ENCODE results near the gene TMEM117. TPM values are rescaled to one million over a fixed set of nuclear protein-coding genes. Genes with fewer than 3 reads are reported as not detected.

Gene TMEM117
- total and polyA plus RNA-seq, 10 of the 15 experiments (the other 5 are each of a cell fraction or from before 2014, with no cell fraction given): 3.1 to 8.2 (median 6.1) TPM

GRCh38 chr12:43856972-43857371 is 21.1 kb downstream of the TMEM117 start:
- in situ Hi-C loops (cut with MboI): no loop called here
- no TSS peak for BruUV-seq (replicated peaks)
- no peaks in the 10 kb centered on the region; the same call in 1 of the 2 replicates for H3K4me1 ChIP-seq (ENCODE audit: control insufficient read depth, insufficient read depth, low read length)
- H4K20me1 ChIP-seq (ENCODE audit: control insufficient read depth, insufficient read depth): no peaks in the 10 kb centered on the region
- FAIRE-seq: no peak
- POLR2A ChIA-PET: interaction anchor here (1.1 kb wide), 1 partner anchor 30 kb away, joined by 3 read pairs; no protein-coding TSS in a partner anchor
- TF ChIP-seq SMAD5 (IDR thresholded peaks at IDR 0.05; ENCODE audit: low read depth): no peak
- TF ChIP-seq RAD21 (IDR thresholded peaks at IDR 0.05; ENCODE audit: insufficient read depth, low read depth, low read length): no peak
- TF ChIP-seq ZNF274 (IDR thresholded peaks at IDR 0.05; ENCODE audit: insufficient read depth, insufficient read length): no peak
- no peak for TF ChIP-seq ETV6 (conservative IDR thresholded peaks at IDR 0.05 in 1 of 2, IDR thresholded peaks at IDR 0.05 in 1 of 2; ENCODE audit: borderline replicate concordance in 1 of 2, low read depth in 1 of 2)
- peak; percentile 19; the same call in 1 of the 2 replicates for TF ChIP-seq ZNF384 (IDR thresholded peaks at IDR 0.05; ENCODE audit: borderline replicate concordance, low read depth, low read length)
- TF ChIP-seq RUNX3 (IDR thresholded peaks at IDR 0.05; ENCODE audit: low read length): no peak
- TF ChIP-seq MTA2 (IDR thresholded peaks at IDR 0.05; ENCODE audit: low read depth): 0 out of 2 replicates have a peak, but pooled peaks have one; percentile 24
- H3K36me3 ChIP-seq (ENCODE audit: control insufficient read depth in 2 of 2, insufficient read depth in 2 of 2, low read length in 1 of 2): no peaks in the 10 kb centered on the region
- 75% methylated on average over 2 of the region's 2 CpGs for WGBS (ENCODE audit: insufficient coverage, insufficient replicate concordance, low lambda C conversion rate, missing lambda C conversion rate)
- H3K27me3 ChIP-seq (replicated peaks in 1 of 2; ENCODE audit: control insufficient read depth in 2 of 2, insufficient read depth in 2 of 2, low read length in 1 of 2): no peaks in the 10 kb centered on the region
- H3K9ac ChIP-seq (ENCODE audit: control insufficient read depth, insufficient read depth, low read length): no peak overlapping the region
- no peak for ATAC-seq
- no peaks in the 10 kb centered on the region for H3K79me2 ChIP-seq (ENCODE audit: control insufficient read depth, insufficient read depth, low read length)
- no peak overlapping the region for H3K27ac ChIP-seq (ENCODE audit: control insufficient read depth, insufficient read depth)
- CTCF ChIA-PET: interaction anchor here (0.8 kb wide), 1 partner anchor 26 kb away, joined by 3 read pairs; no protein-coding TSS in a partner anchor
- RAD21 ChIA-PET (ENCODE audit: unreplicated experiment): no interaction called here
- no peak overlapping the region for H2AFZ ChIP-seq (ENCODE audit: control insufficient read depth, low read depth, low read length)
- H3K4me3 ChIP-seq: no peak overlapping the region
- SMC1A ChIA-PET (ENCODE audit: uncharacterized antibody, unreplicated experiment): interaction anchor here (0.6 to 1.0 kb wide), 3 partner anchors 10 to 161 kb away, joined by 3 to 4 read pairs (median 3); no protein-coding TSS in a partner anchor
- intact Hi-C loops (cut with micrococcal nuclease; ENCODE audit: unreplicated experiment): no loop called here
- DNase-seq (ENCODE audit: low read depth, low spot score): no peak
- no peaks in the 10 kb centered on the region for H3K9me3 ChIP-seq (replicated peaks; ENCODE audit: control insufficient read depth, insufficient read depth, low read length)
- H3K4me2 ChIP-seq (ENCODE audit: control insufficient read depth, insufficient read depth): no peak overlapping the region

- no peak for TF ChIP-seq E2F8 (IDR thresholded peaks at IDR 0.05; ENCODE audit: low read depth, partially characterized antibody)
- TF ChIP-seq SP1 (IDR thresholded peaks at IDR 0.05; ENCODE audit: low read depth, low read length): no peak
- no peak for TF ChIP-seq MTA2 (IDR thresholded peaks at IDR 0.05; ENCODE audit: low read depth)
- TF ChIP-seq HDAC6 (IDR thresholded peaks at IDR 0.05; ENCODE audit: unreplicated experiment): no peak
- TF ChIP-seq IKZF1 (conservative IDR thresholded peaks at IDR 0.05): no peak
- no peak for TF ChIP-seq FOS (IDR thresholded peaks at IDR 0.05; ENCODE audit: borderline replicate concordance, extremely low read depth, insufficient read length)
- TF ChIP-seq CBX3 (IDR thresholded peaks at IDR 0.05; ENCODE audit: borderline replicate concordance, low read depth): no peak
- TF ChIP-seq SIX5 (IDR thresholded peaks at IDR 0.05; ENCODE audit: low read depth, low read length, severe bottlenecking): no peak
- no peak for TF ChIP-seq NFXL1 (IDR thresholded peaks at IDR 0.05; ENCODE audit: borderline replicate concordance)
- Histone ChIP-seq H3K4me2 (ENCODE audit: control insufficient read depth, insufficient read depth) (no peak overlapping the region), H2AFZ (ENCODE audit: control insufficient read depth, low read depth, low read length) (no peak overlapping the region), H3K27me3 (replicated peaks in 1 of 2; ENCODE audit: control insufficient read depth in 2 of 2, insufficient read depth in 2 of 2, low read length in 1 of 2) (no peaks in the 10 kb centered on the region), H3K4me1 (ENCODE audit: control insufficient read depth, insufficient read depth, low read length) (no peaks in the 10 kb centered on the region; the same call in 1 of the 2 replicates), H3K9me3 (replicated peaks; ENCODE audit: control insufficient read depth, insufficient read depth, low read length) (no peaks in the 10 kb centered on the region), H3K79me2 (ENCODE audit: control insufficient read depth, insufficient read depth, low read length) (no peaks in the 10 kb centered on the region), H4K20me1 (ENCODE audit: control insufficient read depth, insufficient read depth) (no peaks in the 10 kb centered on the region), H3K36me3 (ENCODE audit: control insufficient read depth in 2 of 2, insufficient read depth in 2 of 2, low read length in 1 of 2) (no peaks in the 10 kb centered on the region), H3K27ac (ENCODE audit: control insufficient read depth, insufficient read depth) (no peak overlapping the region), H3K9ac (ENCODE audit: control insufficient read depth, insufficient read depth, low read length) (no peak overlapping the region), H3K4me3 (no peak overlapping the region)
- ChIA-PET RAD21 (ENCODE audit: unreplicated experiment) (no interaction called here), POLR2A (no interaction called here), SMC1A (ENCODE audit: uncharacterized antibody, unreplicated experiment) (no interaction called here), CTCF (no interaction called here)
- BruUV-seq (replicated peaks): no TSS peak
- no peak for FAIRE-seq
- intact Hi-C loops (cut with micrococcal nuclease; ENCODE audit: unreplicated experiment): no loop called here
- DNase-seq (ENCODE audit: low read depth, low spot score): no peak
- ATAC-seq: no peak; the same call in 2 of the 3 replicates
- in situ Hi-C loops (cut with MboI): no loop called here
- WGBS (ENCODE audit: insufficient coverage, insufficient replicate concordance, low lambda C conversion rate, missing lambda C conversion rate): 91% methylated on average over 7 of the region's 7 CpGs
These were observed 22.2 kb downstream of the TMEM117 start for GRCh38 chr12:43858096-43858495.
